H9 (cell line): ENCODE data around the gene IGFL4. TPM values are rescaled to one million over a fixed set of nuclear protein-coding genes. Genes with fewer than 3 reads are reported as not detected.

Experiments used
- DNase-seq: peaks from one replicate; pipeline ENCODE4 v3.0.0-alpha.2; 2017
- H2AFZ ChIP-seq: one replicate; pipeline ENCODE4 v1.6.1; 2013; ENCODE audit warnings: mild to moderate bottlenecking, low read length, control low read depth, moderate library complexity
- H2AK5ac ChIP-seq: 2 replicates; pipeline ENCODE4 v1.6.1; 2013; ENCODE audit warnings: low read length, control low read depth, mixed read lengths; ENCODE audit not compliant: insufficient read length
- H2BK120ac ChIP-seq: one replicate; pipeline ENCODE4 v1.6.1; 2013; ENCODE audit warnings: low read depth, mild to moderate bottlenecking, low read length, control low read depth, inconsistent platforms; ENCODE audit not compliant: poor library complexity, severe bottlenecking
- H2BK12ac ChIP-seq: 2 replicates; pipeline ENCODE4 v1.6.1; 2013; ENCODE audit warnings: low read length, control low read depth, mixed read lengths, low read depth; ENCODE audit not compliant: insufficient read length
- H2BK15ac ChIP-seq: 2 replicates; pipeline ENCODE4 v1.6.1; 2013; ENCODE audit warnings: low read depth, low read length, control low read depth
- H2BK20ac ChIP-seq: one replicate; pipeline ENCODE4 v1.6.1; 2013; ENCODE audit warnings: low read depth, mild to moderate bottlenecking, low read length, control low read depth, inconsistent platforms; ENCODE audit not compliant: poor library complexity, severe bottlenecking
- H2BK5ac ChIP-seq: 2 replicates; pipeline ENCODE4 v1.6.1; 2013; ENCODE audit warnings: low read length, control low read depth, mixed read lengths; ENCODE audit not compliant: insufficient read length
- H3K14ac ChIP-seq: 2 replicates; pipeline ENCODE4 v1.6.1; 2013; ENCODE audit warnings: low read length, control low read depth; ENCODE audit not compliant: insufficient read depth
- H3K18ac ChIP-seq: 2 replicates; pipeline ENCODE4 v1.6.1; 2013; ENCODE audit warnings: low read depth, mild to moderate bottlenecking, mixed read lengths, low read length, control low read depth; ENCODE audit not compliant: insufficient read length
- H3K23ac ChIP-seq: 2 replicates; pipeline ENCODE4 v1.6.1; 2013; ENCODE audit warnings: low read length, control low read depth, mixed read lengths, low read depth; ENCODE audit not compliant: insufficient read length
- H3K23me2 ChIP-seq: 2 replicates; pipeline ENCODE4 v1.6.1; 2013; ENCODE audit warnings: low read depth, mild to moderate bottlenecking, mixed read lengths, low read length, control low read depth; ENCODE audit not compliant: insufficient read length, poor library complexity, severe bottlenecking
- H3K27ac ChIP-seq: 2 replicates; pipeline ENCODE4 v1.5.1; 2013; ENCODE audit warnings: low read length, control low read depth, mixed read lengths, low read depth; ENCODE audit not compliant: insufficient read length
- H3K27me3 ChIP-seq: 2 replicates; pipeline ENCODE4 v1.6.1; 2013; ENCODE audit warnings: low read length, control low read depth, inconsistent platforms; ENCODE audit not compliant: insufficient read depth
- H3K4ac ChIP-seq: 2 replicates; pipeline ENCODE4 v1.6.1; 2013; ENCODE audit warnings: low read depth, mild to moderate bottlenecking, control low read depth, inconsistent platforms, low read length, moderate library complexity
- H3K4me1 ChIP-seq: 2 replicates; pipeline ENCODE4 v1.6.1; 2013; ENCODE audit warnings: low read length, control low read depth, inconsistent platforms; ENCODE audit not compliant: insufficient read depth
- H3K4me2 ChIP-seq: 2 replicates; pipeline ENCODE4 v1.6.1; 2013; ENCODE audit warnings: low read length, control low read depth, mixed read lengths; ENCODE audit not compliant: insufficient read length, insufficient read depth
- H3K56ac ChIP-seq: 2 replicates; pipeline ENCODE4 v1.6.1; 2013; ENCODE audit warnings: low read depth, mild to moderate bottlenecking, mixed read lengths, low read length, control low read depth; ENCODE audit not compliant: insufficient read length
- H3K79me1 ChIP-seq: 2 replicates; pipeline ENCODE4 v1.6.1; 2013; ENCODE audit warnings: low read depth, mild to moderate bottlenecking, moderate library complexity, low read length, control low read depth, inconsistent platforms; ENCODE audit not compliant: insufficient read depth, poor library complexity, severe bottlenecking
- H3K79me2 ChIP-seq: 2 replicates; pipeline ENCODE4 v1.6.1; 2013; ENCODE audit warnings: low read length, control low read depth, inconsistent platforms; ENCODE audit not compliant: insufficient read depth
- H3K9ac ChIP-seq: 2 replicates; pipeline ENCODE4 v1.6.1; 2013; ENCODE audit warnings: low read length, control low read depth, mixed read lengths; ENCODE audit not compliant: insufficient read length; ENCODE audit errors: extremely low read depth
- H3K9me3 ChIP-seq: one replicate; pipeline ENCODE4 v1.6.1; 2013; ENCODE audit warnings: low read depth, low read length, inconsistent platforms; ENCODE audit not compliant: control insufficient read depth
- H3T11ph ChIP-seq: one replicate; pipeline ENCODE4 v1.6.1; 2013; ENCODE audit warnings: mild to moderate bottlenecking, low read length, control low read depth, inconsistent platforms
- H4K20me1 ChIP-seq: one replicate; pipeline ENCODE4 v1.6.1; 2013; ENCODE audit not compliant: control insufficient read depth, insufficient read length, insufficient read depth
- H4K5ac ChIP-seq: 2 replicates; pipeline ENCODE4 v1.6.1; 2013; ENCODE audit warnings: low read depth, mild to moderate bottlenecking, mixed read lengths, low read length, control low read depth; ENCODE audit not compliant: insufficient read length
- H4K8ac ChIP-seq: replicated peaks from 2 replicates; pipeline ENCODE4 v1.6.1; 2013; ENCODE audit warnings: low read length, control low read depth, mixed read lengths, low read depth; ENCODE audit not compliant: insufficient read length
- H4K91ac ChIP-seq: 2 replicates; pipeline ENCODE4 v1.6.1; 2013; ENCODE audit warnings: low read depth, mild to moderate bottlenecking, moderate library complexity, mixed read lengths, low read length, control low read depth; ENCODE audit not compliant: insufficient read length
- H3K27ac Mint-ChIP-seq, 3 experiments: 2 replicates in 2 of 3; 3 replicates in 1 of 3; pipeline ENCODE4 v1.8.0; 2020 to 2021; ENCODE audit warnings: mixed read lengths in 3 of 3, mild to moderate bottlenecking in 1 of 3, moderate library complexity in 1 of 3
- H3K27me3 Mint-ChIP-seq: 2 replicates; pipeline ENCODE4 v1.8.0; 2021; ENCODE audit warnings: low read depth, mild to moderate bottlenecking, moderate library complexity, mixed read lengths
- H3K36me3 Mint-ChIP-seq, 3 experiments: 2 replicates in 2 of 3; 3 replicates in 1 of 3; pipeline ENCODE4 v1.8.0; 2020 to 2021; ENCODE audit warnings: low read depth in 3 of 3, mixed read lengths in 3 of 3; ENCODE audit not compliant: insufficient read depth in 1 of 3
- H3K4me1 Mint-ChIP-seq, 2 experiments: 2 replicates each; pipeline ENCODE4 v1.8.0; 2020; ENCODE audit warnings: mixed read lengths in 2 of 2
- H3K4me3 Mint-ChIP-seq, 2 experiments: 2 replicates in 1 of 2; 3 replicates in 1 of 2; pipeline ENCODE4 v1.8.0; 2020 to 2021; ENCODE audit warnings: mild to moderate bottlenecking in 2 of 2, mixed read lengths in 2 of 2, moderate library complexity in 1 of 2
- H3K9me3 Mint-ChIP-seq, 2 experiments: 2 replicates in 1 of 2; 3 replicates in 1 of 2; pipeline ENCODE4 v1.8.0; 2020; ENCODE audit warnings: mild to moderate bottlenecking in 2 of 2, mixed read lengths in 2 of 2, moderate library complexity in 1 of 2
- CTCF ChIP-seq: fragments of 200-600 bp; sonication (generic); conservative IDR thresholded peaks from 3 replicates; pipeline ENCODE4 v1.8.0; 2021; ENCODE audit warnings: antibody characterized with exemption, mild to moderate bottlenecking
- WGBS: extraction: QIAGEN DNeasy Blood & Tissue Kit; methylation state at CpG from one replicate; pipeline ENCODE4 v1.1.7; 2013; ENCODE audit warnings: missing lambda C conversion rate, low lambda C conversion rate, mixed read lengths; ENCODE audit not compliant: insufficient read length; ENCODE audit errors: extremely low coverage; 5-methylcytosine and 5-hydroxymethylcytosine counted together
- total RNA-seq: library from RNA; stranded (reverse); gene quantifications from 2 replicates; pipeline ENCODE4 v1.2.1, GENCODE V29; 2021

IGFL4 gene
- total RNA-seq, 1 experiment from 2014 or later, result 0.33 TPM

DNA sequence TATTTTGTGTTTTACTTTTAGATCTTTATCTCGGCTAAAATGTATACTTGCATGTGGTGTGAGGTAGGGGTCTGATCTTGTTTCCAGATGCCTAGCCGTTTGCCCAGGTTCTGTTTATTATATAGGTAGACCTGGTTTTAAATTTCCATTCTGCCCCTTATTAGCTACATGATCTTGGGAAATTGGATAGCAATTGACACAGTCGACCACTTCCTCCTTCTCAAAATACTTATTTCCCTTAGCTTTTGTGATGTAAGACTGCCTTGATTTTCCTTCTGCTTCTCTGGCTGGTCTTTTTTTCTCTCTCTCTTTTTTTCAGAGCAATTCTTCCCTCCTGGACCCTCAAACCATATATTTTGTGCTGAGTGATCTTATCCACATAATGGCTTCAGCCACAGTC is 15.0 kb downstream of the IGFL4 start:
- Mint-ChIP-seq H3K27ac (no peak overlapping the region), H3K9me3 (peaks cover 3 to 4% of the 10 kb centered on the region in 2 experiments; a peak in 2 of 5 replicates), H3K36me3 (peaks cover 4 to 14% (median 12%) of the 10 kb centered on the region in 3 experiments; a peak in 5 of 7 replicates), H3K4me1 (peaks cover 10 to 20% of the 10 kb centered on the region in 2 experiments), H3K27me3 (no peaks in the 10 kb centered on the region; the same call in 1 of the 2 replicates), H3K4me3 (no peak overlapping the region)
- Histone ChIP-seq H2AFZ (no peak overlapping the region), H3K79me1 (no peaks in the 10 kb centered on the region), H2BK12ac (no peak overlapping the region), H3K9ac (no peak overlapping the region), H2AK5ac (no peak overlapping the region), H3K18ac (no peak overlapping the region), H3K4me1 (no peaks in the 10 kb centered on the region), H4K91ac (no peak overlapping the region), H3T11ph (no peak overlapping the region), H3K79me2 (no peaks in the 10 kb centered on the region), H3K56ac (no peak overlapping the region), H2BK120ac (no peak overlapping the region), H3K23ac (no peak overlapping the region), H3K14ac (no peak overlapping the region), H3K4ac (no peak overlapping the region), H4K8ac (no peak overlapping the region), H2BK20ac (no peak overlapping the region), H2BK15ac (no peak overlapping the region), H3K23me2 (no peaks in the 10 kb centered on the region), H3K27me3 (no peaks in the 10 kb centered on the region), H4K5ac (no peak overlapping the region), H2BK5ac (no peak overlapping the region), H3K27ac (no peak overlapping the region), H3K9me3 (no peaks in the 10 kb centered on the region), H3K4me2 (no peak overlapping the region), H4K20me1 (no peaks in the 10 kb centered on the region)
- no peak for TF ChIP-seq CTCF
- no CpG with 5 or more reads among the region's 3 CpGs for WGBS
- no peak for DNase-seq
